HFFc6 (cell line): Measurements from ENCODE around the gene ZACN. TPM values are rescaled to one million over a fixed set of nuclear protein-coding genes. Genes with fewer than 3 reads are reported as not detected.

Experiments used
- DNase-seq: peaks from one replicate; pipeline ENCODE4 v3.0.0-alpha.2; 2018
- H3K27ac Mint-ChIP-seq: 2 replicates; pipeline ENCODE4 v1.8.0; 2020; ENCODE audit warnings: mild to moderate bottlenecking, mixed read lengths
- H3K27me3 Mint-ChIP-seq: 2 replicates; pipeline ENCODE4 v1.8.0; 2021; ENCODE audit warnings: mild to moderate bottlenecking, moderate library complexity, mixed read lengths; ENCODE audit not compliant: insufficient read depth
- H3K36me3 Mint-ChIP-seq: 2 replicates; pipeline ENCODE4 v1.8.0; 2021; ENCODE audit warnings: low read depth, mixed read lengths
- H3K4me1 Mint-ChIP-seq: 2 replicates; pipeline ENCODE4 v1.8.0; 2020; ENCODE audit warnings: low read depth, mixed read lengths
- H3K4me3 Mint-ChIP-seq: 2 replicates; pipeline ENCODE4 v1.8.0; 2020; ENCODE audit warnings: mild to moderate bottlenecking, moderate library complexity, mixed read lengths
- H3K9me3 Mint-ChIP-seq: 2 replicates; pipeline ENCODE4 v1.8.0; 2020; ENCODE audit warnings: mild to moderate bottlenecking, mixed read lengths
- CTCF ChIP-seq: fragments of 200-600 bp; sonication (generic); IDR thresholded peaks from 2 replicates; pipeline ENCODE4 v1.5.0; 2021; ENCODE audit warnings: antibody characterized with exemption, mild to moderate bottlenecking
- total RNA-seq, 6 experiments: library from RNA; stranded (reverse); fragmentation: NEBNext Ultra II Directional; extraction: Animal tissue kit (Norgen Biotek cat#: 25700); gene quantifications; 2 replicates in 1 of 6; 3 replicates in 5 of 6; pipeline ENCODE4 v1.2.3, GENCODE V29; 2021

Gene ZACN
- total RNA-seq, 6 experiments from 2014 or later, result 0.23 to 0.26 TPM; not detected in 4

- peaks cover 15% of the 10 kb centered on the region for H3K4me1 Mint-ChIP-seq
- H3K36me3 Mint-ChIP-seq, result peaks cover 51% of the 10 kb centered on the region
- no peak for TF ChIP-seq CTCF
- no peaks in the 10 kb centered on the region for H3K9me3 Mint-ChIP-seq
- no peak overlapping the region for H3K4me3 Mint-ChIP-seq
- H3K27me3 Mint-ChIP-seq, result no peaks in the 10 kb centered on the region; the same call in 1 of the 2 replicates
- no peak for DNase-seq
- H3K27ac Mint-ChIP-seq, result no peak overlapping the region
Observed at GRCh38 chr17:76046064-76046463, 32.9 kb upstream of the ZACN start.

DNA sequence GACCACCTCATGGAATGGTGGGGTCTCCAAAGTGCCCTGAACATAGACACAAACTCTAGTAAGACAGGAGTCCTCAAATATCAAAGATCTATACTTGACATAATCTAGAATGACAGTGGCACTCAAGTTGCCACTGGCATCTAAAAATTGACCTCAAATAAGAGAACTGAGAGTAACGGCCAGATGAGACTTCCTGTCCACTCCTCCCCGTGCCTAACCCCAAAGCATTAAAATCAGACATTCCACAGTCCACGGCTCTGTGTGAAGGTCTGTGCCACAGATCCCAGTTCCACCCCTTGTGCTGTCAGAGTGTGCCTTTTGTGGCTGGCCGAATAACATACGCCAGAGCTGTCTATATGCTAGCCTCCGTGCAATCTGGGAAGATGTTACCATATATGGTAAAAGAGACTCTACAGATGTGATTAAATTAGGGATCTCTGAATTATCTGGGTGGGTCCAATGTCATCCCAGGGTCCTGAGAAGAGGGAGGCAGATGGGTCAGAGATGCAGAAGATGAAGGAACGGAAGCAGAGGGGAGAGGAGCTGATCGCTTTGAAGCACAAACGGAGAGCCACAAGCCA, 30.9 kb upstream of the ZACN start:
- Mint-ChIP-seq H3K4me1 (peaks cover 20% of the 10 kb centered on the region), H3K36me3 (peaks cover 56% of the 10 kb centered on the region), H3K27ac (peak overlapping the region; percentile 6; the same call in 1 of the 2 replicates), H3K4me3 (no peak overlapping the region), H3K9me3 (no peaks in the 10 kb centered on the region), H3K27me3 (no peaks in the 10 kb centered on the region; the same call in 1 of the 2 replicates)
- TF ChIP-seq CTCF, result no peak
- no peak for DNase-seq

GRCh38 chr17:76048711-76049110, 30.3 kb upstream of the ZACN start:
- TF ChIP-seq CTCF, result no peak
- no peaks in the 10 kb centered on the region for H3K9me3 Mint-ChIP-seq
- peak; percentile 19 for DNase-seq
- no peaks in the 10 kb centered on the region; the same call in 1 of the 2 replicates for H3K27me3 Mint-ChIP-seq
- H3K36me3 Mint-ChIP-seq, result peaks cover 59% of the 10 kb centered on the region
- peaks cover 26% of the 10 kb centered on the region for H3K4me1 Mint-ChIP-seq
- no peak overlapping the region for H3K4me3 Mint-ChIP-seq
- peak overlapping the region; percentile 71 for H3K27ac Mint-ChIP-seq

GRCh38 chr17:76049239-76049638, 29.7 kb upstream of the ZACN start:
- peak overlapping the region; percentile 71 for H3K27ac Mint-ChIP-seq
- H3K4me3 Mint-ChIP-seq, result no peak overlapping the region
- H3K36me3 Mint-ChIP-seq, result peaks cover 59% of the 10 kb centered on the region
- H3K9me3 Mint-ChIP-seq, result no peaks in the 10 kb centered on the region
- H3K27me3 Mint-ChIP-seq, result no peaks in the 10 kb centered on the region; the same call in 1 of the 2 replicates
- no peak for TF ChIP-seq CTCF
- no peak for DNase-seq
- peaks cover 31% of the 10 kb centered on the region for H3K4me1 Mint-ChIP-seq

GRCh38 chr17:76049836-76050537, 29.0 kb upstream of the ZACN start:
- Mint-ChIP-seq H3K36me3 (peaks cover 61% of the 10 kb centered on the region), H3K27me3 (no peaks in the 10 kb centered on the region; the same call in 1 of the 2 replicates), H3K4me1 (peaks cover 33% of the 10 kb centered on the region), H3K27ac (no peak overlapping the region), H3K4me3 (no peak overlapping the region), H3K9me3 (no peaks in the 10 kb centered on the region)
- TF ChIP-seq CTCF, result no peak
- DNase-seq, result no peak
